SK-N-SH treated with all-trans-retinoic acid at 6 μM for 48 hours (cell line): Measurements from ENCODE around the gene USP5.
"Not testable (repeated sequence)": the region's sequence is repeated elsewhere in the genome, so short reads cannot be mapped to it uniquely, and the experiment has no call there.

Source experiments
- ATAC-seq: fragments of 200-7000 bp; cut with Tn5 transposase; 3 replicates; pipeline ENCODE4 v1.9.1; 2020; ENCODE audit warnings: mild to moderate bottlenecking, moderate library complexity
- CSDC2 ChIP-seq: fragments of 250-450 bp; sonication (Bioruptor Pico); IDR thresholded peaks from 2 replicates; pipeline ENCODE4 v1.5.0; 2020; ENCODE audit warnings: mild to moderate bottlenecking, moderate library complexity
- ESRRG ChIP-seq: fragments of 250-450 bp; sonication (Bioruptor Pico); IDR thresholded peaks from 2 replicates; pipeline ENCODE4 v1.6.1; 2021; ENCODE audit warnings: mild to moderate bottlenecking
- GLIS3 ChIP-seq: fragments of 250-450 bp; sonication (Bioruptor Pico); IDR thresholded peaks from 2 replicates; pipeline ENCODE4 v1.5.0; 2020; ENCODE audit warnings: mild to moderate bottlenecking, moderate library complexity
- ISL1 ChIP-seq: fragments of 250-450 bp; sonication (Bioruptor Pico); IDR thresholded peaks from 2 replicates; pipeline ENCODE4 v2.1.2; 2022; ENCODE audit warnings: mild to moderate bottlenecking, moderate library complexity
- OSR1 ChIP-seq: fragments of 250-450 bp; sonication (Bioruptor Pico); IDR thresholded peaks from 2 replicates; pipeline ENCODE4 v1.8.0; 2022; ENCODE audit warnings: moderate library complexity, mild to moderate bottlenecking, inconsistent platforms
- RARB ChIP-seq: fragments of 250-450 bp; sonication (Bioruptor Pico); IDR thresholded peaks from 2 replicates; pipeline ENCODE4 v1.8.0; 2021; ENCODE audit warnings: mild to moderate bottlenecking, moderate library complexity
- SNAI2 ChIP-seq: fragments of 250-450 bp; sonication (Bioruptor Pico); IDR thresholded peaks from 2 replicates; pipeline ENCODE4 v1.5.0; 2020; ENCODE audit warnings: mild to moderate bottlenecking, moderate library complexity
- TOX ChIP-seq: fragments of 250-450 bp; sonication (Bioruptor Pico); IDR thresholded peaks from 2 replicates; pipeline ENCODE4 v1.8.0; 2021; ENCODE audit warnings: mild to moderate bottlenecking, moderate library complexity, borderline replicate concordance
- ZC3H10 ChIP-seq: fragments of 250-450 bp; sonication (Bioruptor Pico); IDR thresholded peaks from 2 replicates; pipeline ENCODE4 v1.5.1; 2021; ENCODE audit warnings: mild to moderate bottlenecking, moderate library complexity
- ZFP3 ChIP-seq: fragments of 250-450 bp; sonication (Bioruptor Pico); IDR thresholded peaks from 2 replicates; pipeline ENCODE4 v1.5.0; 2020; ENCODE audit warnings: mild to moderate bottlenecking, moderate library complexity
- ZFP30 ChIP-seq: fragments of 450-650 bp; formaldehyde crosslinking; IDR thresholded peaks from 2 replicates; pipeline ENCODE4 v1.5.0; 2022; ENCODE audit warnings: mild to moderate bottlenecking, moderate library complexity
- ZNF565 ChIP-seq: fragments of 450-650 bp; formaldehyde crosslinking; conservative IDR thresholded peaks from 2 replicates; pipeline ENCODE4 v1.5.0; 2020; ENCODE audit warnings: low read depth, mild to moderate bottlenecking, moderate library complexity
- ZNF70 ChIP-seq: fragments of 450-650 bp; formaldehyde crosslinking; IDR thresholded peaks from 2 replicates; pipeline ENCODE4 v1.5.0; 2020; ENCODE audit warnings: mild to moderate bottlenecking, moderate library complexity
- ZNF8 ChIP-seq: fragments of 450-650 bp; formaldehyde crosslinking; IDR thresholded peaks from 2 replicates; pipeline ENCODE4 v1.5.0; 2020; ENCODE audit warnings: mild to moderate bottlenecking, moderate library complexity
- TF ChIP-seq, protein P1 (sequence below): fragments of 250-450 bp; sonication (Bioruptor Pico); IDR thresholded peaks from 2 replicates; pipeline ENCODE4 v1.5.1; 2020; ENCODE audit warnings: low read depth, mild to moderate bottlenecking, moderate library complexity
- TF ChIP-seq, protein P2 (sequence below): fragments of 250-450 bp; sonication (Bioruptor Pico); IDR thresholded peaks from 2 replicates; pipeline ENCODE4 v1.5.1; 2021; ENCODE audit warnings: mild to moderate bottlenecking, moderate library complexity
- TF ChIP-seq, protein P3 (sequence below): fragments of 250-450 bp; sonication (Bioruptor Pico); IDR thresholded peaks from 2 replicates; pipeline ENCODE4 v1.8.0; 2020; ENCODE audit warnings: mild to moderate bottlenecking, moderate library complexity, borderline replicate concordance
- TF ChIP-seq, protein P4 (sequence below): fragments of 250-450 bp; sonication (Bioruptor Pico); IDR thresholded peaks from 2 replicates; pipeline ENCODE4 v1.5.0; 2020; ENCODE audit warnings: mild to moderate bottlenecking, moderate library complexity
- TF ChIP-seq, protein P5 (sequence below): fragments of 250-450 bp; sonication (Bioruptor Pico); IDR thresholded peaks from 2 replicates; pipeline ENCODE4 v1.8.0; 2021; ENCODE audit warnings: low read depth, mild to moderate bottlenecking, moderate library complexity, borderline replicate concordance

The USP5 gene

GRCh38 chr12:6873094-6874014 lies 21.4 kb downstream of the USP5 start, which contains the start of gene SPSB2:
TSS of gene SPSB2 (minus strand) at chr12:6873303. CDS start at chr12:6872901, 402 bp downstream.
- ATAC-seq: peak; percentile 86
- TF ChIP-seq ZFP30 (CRISPR knock-in tag): no peak
- TF ChIP-seq, protein P1, sequence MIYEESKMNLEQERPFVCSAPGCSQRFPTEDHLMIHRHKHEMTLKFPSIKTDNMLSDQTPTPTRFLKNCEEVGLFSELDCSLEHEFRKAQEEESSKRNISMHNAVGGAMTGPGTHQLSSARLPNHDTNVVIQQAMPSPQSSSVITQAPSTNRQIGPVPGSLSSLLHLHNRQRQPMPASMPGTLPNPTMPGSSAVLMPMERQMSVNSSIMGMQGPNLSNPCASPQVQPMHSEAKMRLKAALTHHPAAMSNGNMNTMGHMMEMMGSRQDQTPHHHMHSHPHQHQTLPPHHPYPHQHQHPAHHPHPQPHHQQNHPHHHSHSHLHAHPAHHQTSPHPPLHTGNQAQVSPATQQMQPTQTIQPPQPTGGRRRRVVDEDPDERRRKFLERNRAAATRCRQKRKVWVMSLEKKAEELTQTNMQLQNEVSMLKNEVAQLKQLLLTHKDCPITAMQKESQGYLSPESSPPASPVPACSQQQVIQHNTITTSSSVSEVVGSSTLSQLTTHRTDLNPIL (CRISPR knock-in tag): no peak

- ATAC-seq: not testable (repeated sequence)
Measured at GRCh38 chr12:6874015-6874368, 22.0 kb downstream of the USP5 start.

DNA sequence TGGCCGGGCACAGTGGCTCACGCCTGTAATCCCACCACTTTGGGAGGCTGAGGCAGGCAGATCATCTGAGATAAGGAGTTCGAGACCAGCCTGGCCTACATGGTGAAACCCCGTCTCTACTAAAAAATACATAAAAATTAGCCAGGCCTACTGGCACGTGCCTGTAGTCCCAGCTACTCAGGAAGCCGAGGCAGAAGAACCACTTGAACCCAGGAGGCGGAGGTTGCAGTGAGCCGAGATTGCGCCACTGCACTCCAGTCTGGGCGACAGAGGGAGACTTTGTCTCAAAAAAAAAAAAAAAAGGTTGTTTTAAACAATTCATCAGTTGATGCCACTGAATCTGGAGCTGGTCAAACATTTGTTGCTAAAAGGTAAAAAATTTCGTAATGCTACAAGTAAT lies 27.9 kb downstream of the USP5 start:
- ATAC-seq: not testable (repeated sequence)

DNA sequence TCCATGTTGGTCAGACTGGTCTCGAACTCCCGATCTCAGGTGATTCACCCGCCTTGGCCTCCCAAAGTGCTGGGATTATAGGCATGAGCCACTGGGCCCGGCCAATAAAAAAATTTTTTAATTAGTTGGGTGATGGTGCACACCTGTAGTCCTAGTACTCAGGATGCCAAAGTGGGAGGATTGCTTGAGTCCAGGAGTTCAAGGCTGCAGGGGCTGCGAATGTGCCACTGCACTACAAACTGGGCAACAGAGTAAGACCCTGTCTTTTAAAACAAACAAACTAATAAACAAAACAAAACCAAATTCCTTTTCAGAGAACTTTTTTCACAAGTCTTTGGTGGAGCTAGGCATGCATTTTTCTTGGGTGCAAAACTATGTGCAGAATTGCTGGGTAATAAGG lies 31.3 kb downstream of the USP5 start:
- ATAC-seq: no peak

DNA sequence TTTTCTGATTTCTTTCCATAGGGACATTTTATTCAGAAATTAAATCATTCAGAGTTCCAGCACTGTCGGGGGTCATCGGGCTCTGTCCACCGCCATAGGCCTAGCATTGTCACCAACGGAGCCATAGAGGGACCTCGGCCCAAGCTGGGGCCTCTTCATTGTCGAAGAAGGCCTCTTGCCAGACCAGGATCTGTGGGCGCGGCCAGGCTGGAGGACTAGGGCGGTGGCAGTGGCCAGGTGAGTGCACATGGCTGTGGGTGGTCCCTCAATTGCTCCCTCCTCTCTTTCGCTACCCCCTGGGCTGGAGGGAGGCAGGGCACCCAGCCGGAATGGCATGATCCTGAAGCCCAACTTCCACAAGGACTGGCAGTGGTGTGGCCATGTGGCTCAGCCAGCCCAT lies 31.7 kb downstream of the USP5 start:
- TF ChIP-seq ZFP3 (CRISPR knock-in tag) (no peak), ZNF8 (CRISPR knock-in tag) (no peak), OSR1 (no peak), CSDC2 (CRISPR knock-in tag) (no peak), TOX (CRISPR knock-in tag) (no peak), ZC3H10 (CRISPR knock-in tag) (no peak), RARB (CRISPR knock-in tag) (no peak)
- TF ChIP-seq, protein P2, sequence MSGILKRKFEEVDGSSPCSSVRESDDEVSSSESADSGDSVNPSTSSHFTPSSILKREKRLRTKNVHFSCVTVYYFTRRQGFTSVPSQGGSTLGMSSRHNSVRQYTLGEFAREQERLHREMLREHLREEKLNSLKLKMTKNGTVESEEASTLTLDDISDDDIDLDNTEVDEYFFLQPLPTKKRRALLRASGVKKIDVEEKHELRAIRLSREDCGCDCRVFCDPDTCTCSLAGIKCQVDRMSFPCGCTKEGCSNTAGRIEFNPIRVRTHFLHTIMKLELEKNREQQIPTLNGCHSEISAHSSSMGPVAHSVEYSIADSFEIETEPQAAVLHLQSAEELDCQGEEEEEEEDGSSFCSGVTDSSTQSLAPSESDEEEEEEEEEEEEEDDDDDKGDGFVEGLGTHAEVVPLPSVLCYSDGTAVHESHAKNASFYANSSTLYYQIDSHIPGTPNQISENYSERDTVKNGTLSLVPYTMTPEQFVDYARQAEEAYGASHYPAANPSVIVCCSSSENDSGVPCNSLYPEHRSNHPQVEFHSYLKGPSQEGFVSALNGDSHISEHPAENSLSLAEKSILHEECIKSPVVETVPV (CRISPR knock-in tag): no peak
- TF ChIP-seq, protein P3, sequence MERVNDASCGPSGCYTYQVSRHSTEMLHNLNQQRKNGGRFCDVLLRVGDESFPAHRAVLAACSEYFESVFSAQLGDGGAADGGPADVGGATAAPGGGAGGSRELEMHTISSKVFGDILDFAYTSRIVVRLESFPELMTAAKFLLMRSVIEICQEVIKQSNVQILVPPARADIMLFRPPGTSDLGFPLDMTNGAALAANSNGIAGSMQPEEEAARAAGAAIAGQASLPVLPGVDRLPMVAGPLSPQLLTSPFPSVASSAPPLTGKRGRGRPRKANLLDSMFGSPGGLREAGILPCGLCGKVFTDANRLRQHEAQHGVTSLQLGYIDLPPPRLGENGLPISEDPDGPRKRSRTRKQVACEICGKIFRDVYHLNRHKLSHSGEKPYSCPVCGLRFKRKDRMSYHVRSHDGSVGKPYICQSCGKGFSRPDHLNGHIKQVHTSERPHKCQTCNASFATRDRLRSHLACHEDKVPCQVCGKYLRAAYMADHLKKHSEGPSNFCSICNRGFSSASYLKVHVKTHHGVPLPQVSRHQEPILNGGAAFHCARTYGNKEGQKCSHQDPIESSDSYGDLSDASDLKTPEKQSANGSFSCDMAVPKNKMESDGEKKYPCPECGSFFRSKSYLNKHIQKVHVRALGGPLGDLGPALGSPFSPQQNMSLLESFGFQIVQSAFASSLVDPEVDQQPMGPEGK (CRISPR knock-in tag): no peak
- TF ChIP-seq, protein P1 (CRISPR knock-in tag): no peak
- TF ChIP-seq, protein P4, sequence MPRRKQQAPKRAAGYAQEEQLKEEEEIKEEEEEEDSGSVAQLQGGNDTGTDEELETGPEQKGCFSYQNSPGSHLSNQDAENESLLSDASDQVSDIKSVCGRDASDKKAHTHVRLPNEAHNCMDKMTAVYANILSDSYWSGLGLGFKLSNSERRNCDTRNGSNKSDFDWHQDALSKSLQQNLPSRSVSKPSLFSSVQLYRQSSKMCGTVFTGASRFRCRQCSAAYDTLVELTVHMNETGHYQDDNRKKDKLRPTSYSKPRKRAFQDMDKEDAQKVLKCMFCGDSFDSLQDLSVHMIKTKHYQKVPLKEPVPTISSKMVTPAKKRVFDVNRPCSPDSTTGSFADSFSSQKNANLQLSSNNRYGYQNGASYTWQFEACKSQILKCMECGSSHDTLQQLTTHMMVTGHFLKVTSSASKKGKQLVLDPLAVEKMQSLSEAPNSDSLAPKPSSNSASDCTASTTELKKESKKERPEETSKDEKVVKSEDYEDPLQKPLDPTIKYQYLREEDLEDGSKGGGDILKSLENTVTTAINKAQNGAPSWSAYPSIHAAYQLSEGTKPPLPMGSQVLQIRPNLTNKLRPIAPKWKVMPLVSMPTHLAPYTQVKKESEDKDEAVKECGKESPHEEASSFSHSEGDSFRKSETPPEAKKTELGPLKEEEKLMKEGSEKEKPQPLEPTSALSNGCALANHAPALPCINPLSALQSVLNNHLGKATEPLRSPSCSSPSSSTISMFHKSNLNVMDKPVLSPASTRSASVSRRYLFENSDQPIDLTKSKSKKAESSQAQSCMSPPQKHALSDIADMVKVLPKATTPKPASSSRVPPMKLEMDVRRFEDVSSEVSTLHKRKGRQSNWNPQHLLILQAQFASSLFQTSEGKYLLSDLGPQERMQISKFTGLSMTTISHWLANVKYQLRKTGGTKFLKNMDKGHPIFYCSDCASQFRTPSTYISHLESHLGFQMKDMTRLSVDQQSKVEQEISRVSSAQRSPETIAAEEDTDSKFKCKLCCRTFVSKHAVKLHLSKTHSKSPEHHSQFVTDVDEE (CRISPR knock-in tag): no peak
- TF ChIP-seq, protein P5, sequence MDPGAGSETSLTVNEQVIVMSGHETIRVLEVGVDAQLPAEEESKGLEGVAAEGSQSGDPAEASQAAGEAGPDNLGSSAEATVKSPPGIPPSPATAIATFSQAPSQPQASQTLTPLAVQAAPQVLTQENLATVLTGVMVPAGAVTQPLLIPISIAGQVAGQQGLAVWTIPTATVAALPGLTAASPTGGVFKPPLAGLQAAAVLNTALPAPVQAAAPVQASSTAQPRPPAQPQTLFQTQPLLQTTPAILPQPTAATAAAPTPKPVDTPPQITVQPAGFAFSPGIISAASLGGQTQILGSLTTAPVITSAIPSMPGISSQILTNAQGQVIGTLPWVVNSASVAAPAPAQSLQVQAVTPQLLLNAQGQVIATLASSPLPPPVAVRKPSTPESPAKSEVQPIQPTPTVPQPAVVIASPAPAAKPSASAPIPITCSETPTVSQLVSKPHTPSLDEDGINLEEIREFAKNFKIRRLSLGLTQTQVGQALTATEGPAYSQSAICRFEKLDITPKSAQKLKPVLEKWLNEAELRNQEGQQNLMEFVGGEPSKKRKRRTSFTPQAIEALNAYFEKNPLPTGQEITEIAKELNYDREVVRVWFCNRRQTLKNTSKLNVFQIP: no peak

More for the DNA sequence above, 31.3 kb downstream of the USP5 start:
- TF ChIP-seq GLIS3 (CRISPR knock-in tag) (no peak), ZFP30 (CRISPR knock-in tag) (no peak), CSDC2 (CRISPR knock-in tag) (no peak), SNAI2 (no peak), ZNF70 (CRISPR knock-in tag) (no peak), ZNF565 (no peak), ESRRG (CRISPR knock-in tag) (no peak), ZC3H10 (CRISPR knock-in tag) (no peak), ISL1 (CRISPR knock-in tag) (no peak), RARB (CRISPR knock-in tag) (no peak)
- TF ChIP-seq, protein P2 (CRISPR knock-in tag): no peak
- TF ChIP-seq, protein P1 (CRISPR knock-in tag): no peak

More for the DNA sequence above, 31.7 kb downstream of the USP5 start:
- no peak for ATAC-seq
